Activated T-cell treated with anti-CD3 and anti-CD28 coated beads, Interleukin-2, amount 50 U/mL, for 48 hours (primary cell): ENCODE data around the gene LRRC73.
A peak's percentile ranks its signal among the peaks of the same experiment; 100 is the strongest.
"Not testable (repeated sequence)": the region's sequence is repeated elsewhere in the genome, so short reads cannot be mapped to it uniquely, and the experiment has no call there.

Experiments
- DNase-seq, 2 experiments: peaks; one replicate each; pipeline ENCODE4 v3.0.0-alpha.2; 2020

The LRRC73 gene

GRCh38 chr6:43509984-43510826 is at the start of gene LRRC73:
Gene LRRC73 (minus strand): TSS chr6:43510346. CDS start chr6:43509785, 561 bp downstream.
- peak; percentile 81 to 88 for DNase-seq

GRCh38 chr6:43559328-43559727 is 49.2 kb upstream of the LRRC73 start:
- DNase-seq: no peak

GRCh38 chr6:43557620-43558019 is 47.5 kb upstream of the LRRC73 start:
- not testable (repeated sequence) for DNase-seq

GRCh38 chr6:43547222-43547621 is 37.1 kb upstream of the LRRC73 start:
- no peak for DNase-seq

GRCh38 chr6:43544461-43544860 is 34.3 kb upstream of the LRRC73 start:
- no peak for DNase-seq

- DNase-seq: no peak
Observed at GRCh38 chr6:43541774-43542471, 31.8 kb upstream of the LRRC73 start.

GRCh38 chr6:43540507-43540906 is 30.4 kb upstream of the LRRC73 start:
- no peak for DNase-seq

GRCh38 chr6:43539409-43539808 is 29.3 kb upstream of the LRRC73 start:
- not testable (repeated sequence) for DNase-seq

- DNase-seq: not testable (repeated sequence)
Observed at GRCh38 chr6:43538986-43539385, 28.8 kb upstream of the LRRC73 start.

GRCh38 chr6:43532201-43532600 is 22.1 kb upstream of the LRRC73 start:
- DNase-seq: no peak

GRCh38 chr6:43524483-43524961 is 14.4 kb upstream of the LRRC73 start:
- DNase-seq: no peak

GRCh38 chr6:43523284-43523683 is 13.1 kb upstream of the LRRC73 start:
- DNase-seq: no peak

GRCh38 chr6:43522547-43523261 is 12.6 kb upstream of the LRRC73 start:
- no peak for DNase-seq

GRCh38 chr6:43521836-43522235 is 11.7 kb upstream of the LRRC73 start:
- no peak for DNase-seq

GRCh38 chr6:43520097-43520496 is 10.0 kb upstream of the LRRC73 start:
- no peak for DNase-seq

- no peak for DNase-seq
Observed at GRCh38 chr6:43517505-43518357, 7.6 kb upstream of the LRRC73 start.

- peak; percentile 97 to 98 for DNase-seq
Observed at GRCh38 chr6:43516697-43517504, 6.8 kb upstream of the LRRC73 start, which contains the start of the genes POLR1C and YIPF3. Gene POLR1C (plus strand): TSS chr6:43517089. CDS start chr6:43517110, 21 bp downstream. Gene YIPF3 (minus strand): TSS chr6:43516926. CDS start chr6:43516807, 119 bp downstream.

- no peak for DNase-seq
Observed at GRCh38 chr6:43516367-43516696, 6.2 kb upstream of the LRRC73 start.

GRCh38 chr6:43515808-43516207 is 5.7 kb upstream of the LRRC73 start:
- no peak for DNase-seq

- DNase-seq: no peak
Observed at GRCh38 chr6:43511824-43512415, 1.8 kb upstream of the LRRC73 start.

- DNase-seq: peak in 1 of 2 experiments; percentile 25
Observed at GRCh38 chr6:43510827-43511163, 649 bp upstream of the LRRC73 start.
